OCI-LY1 (cell line): Measurements from ENCODE around the gene RAB3D.
"Not testable (repeated sequence)": the region's sequence is repeated elsewhere in the genome, so short reads cannot be mapped to it uniquely, and the experiment has no call there.

Experiments
- H2AFZ ChIP-seq: fragments of 200-600 bp; sonication (generic), shearing (Covaris generic); 2 replicates; pipeline ENCODE4 v1.6.0; 2014; ENCODE audit warnings: antibody characterized with exemption, mild to moderate bottlenecking, low read length
- H3F3A ChIP-seq: fragments of 200-600 bp; sonication (generic), shearing (Covaris generic); 2 replicates; pipeline ENCODE4 v1.6.0; 2014; ENCODE audit warnings: mild to moderate bottlenecking, antibody characterized with exemption, low read length, moderate library complexity; ENCODE audit not compliant: insufficient read depth
- H3K27ac ChIP-seq: fragments of 200-600 bp; sonication (generic); 2 replicates; pipeline ENCODE4 v1.5.1; 2014; ENCODE audit warnings: low read length, mixed run types, mild to moderate bottlenecking, low read depth; ENCODE audit not compliant: poor library complexity, severe bottlenecking
- H3K27me3 ChIP-seq: fragments of 200-600 bp; sonication (generic); 2 replicates; pipeline ENCODE4 v1.6.0; 2014; ENCODE audit warnings: antibody characterized with exemption, mild to moderate bottlenecking, low read length, moderate library complexity; ENCODE audit not compliant: insufficient read depth
- H3K36me3 ChIP-seq: fragments of 200-600 bp; sonication (generic); 2 replicates; pipeline ENCODE4 v1.6.1; 2014; ENCODE audit warnings: mild to moderate bottlenecking, antibody characterized with exemption, low read length, moderate library complexity, mixed read lengths; ENCODE audit not compliant: insufficient read depth
- H3K4me1 ChIP-seq: fragments of 200-600 bp; sonication (generic); 2 replicates; pipeline ENCODE4 v1.5.1; 2014; ENCODE audit warnings: mild to moderate bottlenecking, low read length, moderate library complexity; ENCODE audit not compliant: insufficient read depth, severe bottlenecking
- H3K4me2 ChIP-seq: fragments of 200-600 bp; sonication (generic), shearing (Covaris generic); 2 replicates; pipeline ENCODE4 v1.6.1; 2014; ENCODE audit warnings: low read length
- H3K4me3 ChIP-seq: fragments of 200-600 bp; sonication (generic); 2 replicates; pipeline ENCODE4 v1.5.1; 2014; ENCODE audit warnings: low read length, low read depth, mild to moderate bottlenecking, mixed read lengths; ENCODE audit not compliant: poor library complexity, severe bottlenecking
- H3K79me2 ChIP-seq: fragments of 200-600 bp; shearing (Covaris generic); 2 replicates; pipeline ENCODE4 v1.6.1; 2016; ENCODE audit warnings: mixed run types, low read length, mixed read lengths; ENCODE audit not compliant: insufficient read depth
- H3K9ac ChIP-seq: fragments of 200-600 bp; sonication (generic), shearing (Covaris generic); 2 replicates; pipeline ENCODE4 v1.6.1; 2014; ENCODE audit warnings: mild to moderate bottlenecking, low read length, mixed read lengths
- H3K9me2 ChIP-seq: fragments of 200-600 bp; sonication (generic), shearing (Covaris generic); 2 replicates; pipeline ENCODE4 v1.6.1; 2014; ENCODE audit warnings: low read depth, mild to moderate bottlenecking, low read length, mixed read lengths
- H3K9me3 ChIP-seq: fragments of 200-600 bp; shearing (Covaris generic); 2 replicates; pipeline ENCODE4 v1.6.1; 2014; ENCODE audit warnings: low read length, mixed read lengths
- H4K20me1 ChIP-seq: fragments of 200-600 bp; sonication (generic), shearing (Covaris generic); 2 replicates; pipeline ENCODE4 v1.6.0; 2016; ENCODE audit warnings: mild to moderate bottlenecking, low read length; ENCODE audit not compliant: insufficient read depth
- EZH2 ChIP-seq: fragments of 200-600 bp; sonication (generic), shearing (Covaris generic); IDR thresholded peaks from 2 replicates; pipeline ENCODE4 v1.8.0; 2017; ENCODE audit warnings: borderline replicate concordance, mixed run types, mild to moderate bottlenecking, antibody characterized with exemption, low read length, moderate library complexity, mixed read lengths
- TF ChIP-seq, protein P1 (sequence below): fragments of 200-600 bp; sonication (generic), shearing (Covaris generic); IDR thresholded peaks from 2 replicates; pipeline ENCODE4 v1.5.1; 2017; ENCODE audit warnings: mild to moderate bottlenecking, antibody characterized with exemption, low read length, moderate library complexity, mixed read lengths

The RAB3D gene

DNA sequence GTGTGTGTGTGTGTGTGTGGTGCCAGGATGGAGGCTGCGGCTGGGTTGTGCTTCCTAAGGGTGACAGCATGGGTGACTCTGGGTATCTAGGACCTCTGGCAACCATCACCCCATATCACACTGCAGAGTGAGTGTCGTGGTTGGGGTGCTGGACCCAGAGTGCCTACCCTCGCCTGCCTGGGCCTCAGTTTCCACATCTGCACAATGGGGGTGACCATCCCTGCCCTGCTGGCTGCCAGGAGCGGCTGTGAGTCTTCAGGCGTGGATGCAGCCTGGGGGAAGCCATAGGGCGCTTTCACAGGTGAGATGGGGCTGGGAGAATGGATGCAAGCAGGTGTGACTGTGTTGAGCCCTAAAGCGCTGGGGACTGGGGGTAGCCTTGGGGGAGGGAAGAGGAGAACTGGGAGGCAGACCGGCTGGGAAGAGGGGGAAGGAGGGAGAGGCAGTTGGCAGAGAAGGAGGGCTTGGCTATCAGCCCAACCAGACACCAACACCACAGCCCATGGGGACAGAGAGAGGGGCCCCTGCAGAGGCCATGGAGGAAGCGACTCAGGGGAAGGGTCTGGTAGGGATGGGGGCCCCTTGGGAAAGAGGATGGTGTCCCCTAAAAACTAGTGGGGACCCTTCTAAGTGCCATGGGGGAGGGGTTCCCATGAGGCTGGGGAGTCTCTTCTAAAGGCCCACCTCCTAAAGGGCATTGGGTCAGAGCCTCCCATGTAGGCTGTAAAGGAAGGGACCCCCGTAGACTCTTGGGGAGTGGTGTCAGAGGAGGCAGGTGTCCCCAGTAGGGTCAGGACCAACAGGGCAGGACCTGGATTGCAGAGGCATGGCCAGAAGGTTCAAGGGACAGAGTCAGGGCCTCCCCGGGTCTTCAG lies 17.5 kb upstream of the RAB3D start:
- Histone ChIP-seq H3K9me2 (no peaks in the 10 kb centered on the region), H3K27ac (no peak overlapping the region), H3K4me2 (no peak overlapping the region), H4K20me1 (no peaks in the 10 kb centered on the region), H3K9ac (no peak overlapping the region), H2AFZ (no peak overlapping the region), H3F3A (no peaks in the 10 kb centered on the region), H3K79me2 (no peaks in the 10 kb centered on the region), H3K36me3 (no peaks in the 10 kb centered on the region), H3K9me3 (no peaks in the 10 kb centered on the region), H3K4me3 (no peak overlapping the region), H3K27me3 (0 out of 2 replicates have a peak, but pooled peaks cover 5% of the 10 kb centered on the region), H3K4me1 (peaks cover 8% of the 10 kb centered on the region)
- TF ChIP-seq, protein P1, sequence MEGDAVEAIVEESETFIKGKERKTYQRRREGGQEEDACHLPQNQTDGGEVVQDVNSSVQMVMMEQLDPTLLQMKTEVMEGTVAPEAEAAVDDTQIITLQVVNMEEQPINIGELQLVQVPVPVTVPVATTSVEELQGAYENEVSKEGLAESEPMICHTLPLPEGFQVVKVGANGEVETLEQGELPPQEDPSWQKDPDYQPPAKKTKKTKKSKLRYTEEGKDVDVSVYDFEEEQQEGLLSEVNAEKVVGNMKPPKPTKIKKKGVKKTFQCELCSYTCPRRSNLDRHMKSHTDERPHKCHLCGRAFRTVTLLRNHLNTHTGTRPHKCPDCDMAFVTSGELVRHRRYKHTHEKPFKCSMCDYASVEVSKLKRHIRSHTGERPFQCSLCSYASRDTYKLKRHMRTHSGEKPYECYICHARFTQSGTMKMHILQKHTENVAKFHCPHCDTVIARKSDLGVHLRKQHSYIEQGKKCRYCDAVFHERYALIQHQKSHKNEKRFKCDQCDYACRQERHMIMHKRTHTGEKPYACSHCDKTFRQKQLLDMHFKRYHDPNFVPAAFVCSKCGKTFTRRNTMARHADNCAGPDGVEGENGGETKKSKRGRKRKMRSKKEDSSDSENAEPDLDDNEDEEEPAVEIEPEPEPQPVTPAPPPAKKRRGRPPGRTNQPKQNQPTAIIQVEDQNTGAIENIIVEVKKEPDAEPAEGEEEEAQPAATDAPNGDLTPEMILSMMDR: no peak
- TF ChIP-seq EZH2: no peak

DNA sequence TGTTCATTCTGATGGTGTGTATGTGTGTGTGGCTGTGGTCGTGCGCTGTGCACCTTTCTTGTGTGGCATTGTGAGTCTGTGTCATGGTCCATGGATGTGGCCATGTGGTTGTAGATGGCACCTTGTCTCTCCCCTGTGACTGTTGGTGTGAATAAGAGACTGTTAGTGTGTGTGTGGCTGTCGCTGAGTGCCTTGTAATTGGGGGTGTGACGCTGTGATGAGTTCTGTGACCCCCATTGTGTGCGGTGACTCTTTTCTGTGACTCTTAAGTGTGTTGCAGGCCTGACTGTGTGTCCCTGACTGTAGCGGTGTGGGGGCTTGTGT lies 16.6 kb upstream of the RAB3D start:
- no peaks in the 10 kb centered on the region for H3K9me2 ChIP-seq
- no peak overlapping the region; the same call in 1 of the 2 replicates for H3K9ac ChIP-seq
- H3K4me3 ChIP-seq: peak overlapping the region; percentile 51
- no peaks in the 10 kb centered on the region for H4K20me1 ChIP-seq
- H3F3A ChIP-seq: no peaks in the 10 kb centered on the region
- TF ChIP-seq, protein P1: no peak
- TF ChIP-seq EZH2: no peak
- H3K36me3 ChIP-seq: no peaks in the 10 kb centered on the region
- peak overlapping the region; percentile 56 for H3K4me2 ChIP-seq
- H3K27ac ChIP-seq: no peak overlapping the region
- 0 out of 2 replicates have a peak, but pooled peaks cover 5% of the 10 kb centered on the region for H3K27me3 ChIP-seq
- no peak overlapping the region for H2AFZ ChIP-seq
- peaks cover 8% of the 10 kb centered on the region for H3K4me1 ChIP-seq
- H3K79me2 ChIP-seq: no peaks in the 10 kb centered on the region
- no peaks in the 10 kb centered on the region for H3K9me3 ChIP-seq

DNA sequence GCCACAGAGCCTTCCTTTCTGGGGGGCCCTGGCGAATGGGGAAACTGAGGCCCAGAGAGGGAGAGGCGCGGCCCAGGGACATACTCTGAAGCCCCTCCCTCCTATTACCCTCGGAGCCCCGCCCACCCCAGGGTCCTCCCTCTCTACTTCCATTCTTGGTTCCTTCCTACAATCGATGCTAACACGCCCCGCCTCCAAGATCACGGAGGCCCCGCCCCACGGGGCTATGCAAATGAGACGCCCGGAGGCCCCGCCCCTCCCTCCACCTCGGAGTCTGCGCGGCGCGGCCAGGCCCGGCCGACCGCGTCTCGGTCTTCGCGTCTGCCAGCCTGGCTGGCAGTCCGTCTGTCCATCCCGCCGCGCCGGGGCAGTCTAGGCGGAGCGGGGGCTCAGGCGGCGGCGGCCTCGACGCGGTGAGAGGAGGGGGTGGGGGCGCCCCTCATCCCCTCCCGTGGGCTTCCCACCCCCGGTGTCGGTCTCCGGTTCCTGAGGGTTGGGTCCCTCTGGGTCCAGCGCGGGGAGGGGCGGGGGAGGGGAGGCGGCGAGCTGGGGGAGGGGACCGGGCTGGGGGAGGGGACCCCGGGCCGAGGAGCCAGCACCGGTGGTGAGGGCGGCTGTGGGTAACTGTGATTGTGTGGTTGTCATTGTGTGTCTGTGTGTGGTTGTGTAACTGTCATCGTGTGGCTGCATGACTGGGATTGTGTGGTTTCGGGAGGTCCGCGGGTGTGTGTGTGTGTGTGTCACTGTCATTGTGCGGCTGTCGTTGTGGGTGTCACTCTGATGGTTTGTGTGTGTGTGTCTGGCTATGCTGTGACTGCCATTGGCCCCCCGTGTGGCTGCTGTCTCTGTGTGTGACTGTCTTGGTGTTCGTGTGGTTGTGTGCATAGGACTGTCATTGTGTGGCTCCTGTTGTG lies 16.0 kb upstream of the RAB3D start, which contains the start of gene PLPPR2:
TSS of gene PLPPR2 (plus strand) at position 273 of the 914 bp plus-strand sequence. CDS start 2,242 bp downstream, outside the sequence.
- Histone ChIP-seq H3K9ac (peak within 1 kb of the TSS; percentile 24; the same call in 1 of the 2 replicates), H3K36me3 (no peaks in the 10 kb centered on the region), H3K27ac (no peak within 1 kb of the TSS), H4K20me1 (no peaks in the 10 kb centered on the region), H3K9me2 (no peaks in the 10 kb centered on the region), H2AFZ (no peak within 1 kb of the TSS), H3K9me3 (no peaks in the 10 kb centered on the region), H3F3A (no peaks in the 10 kb centered on the region), H3K4me3 (peak within 1 kb of the TSS; percentile 51), H3K4me1 (peaks cover 8% of the 10 kb centered on the region), H3K27me3 (0 out of 2 replicates have a peak, but pooled peaks cover 5% of the 10 kb centered on the region), H3K4me2 (peak within 1 kb of the TSS; percentile 56), H3K79me2 (no peaks in the 10 kb centered on the region)
- TF ChIP-seq, protein P1: no peak
- TF ChIP-seq EZH2: no peak

DNA sequence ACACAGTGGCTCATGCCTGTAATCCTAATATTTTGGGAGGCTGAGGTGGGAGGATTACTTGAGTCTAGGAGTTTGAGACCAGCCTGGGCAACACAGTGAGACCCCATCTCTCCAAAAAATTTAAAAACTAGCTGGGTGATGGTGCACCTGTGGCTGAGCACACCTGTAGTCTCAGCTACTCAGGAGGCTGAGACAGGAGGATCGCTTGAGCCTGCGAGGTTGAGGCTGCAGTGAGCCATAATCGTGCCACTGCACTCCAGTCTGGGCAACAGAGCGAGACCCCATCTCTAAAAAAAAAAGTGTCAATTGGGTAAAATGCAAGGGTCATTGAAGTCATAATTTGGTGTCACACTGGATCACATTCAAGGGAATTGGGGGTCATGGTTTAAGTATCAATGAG lies 14.6 kb upstream of the RAB3D start:
- not testable (repeated sequence) for H3K4me1 ChIP-seq, H3K27me3 ChIP-seq

More for the DNA sequence above, 14.6 kb upstream of the RAB3D start:
- not testable (repeated sequence) for H3K4me3 ChIP-seq, H3K36me3 ChIP-seq, H4K20me1 ChIP-seq, H3K9me2 ChIP-seq, H2AFZ ChIP-seq, H3K27ac ChIP-seq, H3K4me2 ChIP-seq, H3F3A ChIP-seq, H3K79me2 ChIP-seq, H3K9me3 ChIP-seq, H3K9ac ChIP-seq
